Stimulated activated CD4-positive, alpha-beta T cell treated with anti-CD3 and anti-CD28 coated beads, Interleukin-4, amount 100 ng/mL, for 48 hours (primary cell): ENCODE results near the gene ANGPTL7.

ENCODE experiments used
- DNase-seq, 2 donors: peaks; one replicate each; pipeline ENCODE4 v3.0.0-alpha.2; 2020; ENCODE audit warnings: low read depth in 2 of 2

The ANGPTL7 gene

DNA sequence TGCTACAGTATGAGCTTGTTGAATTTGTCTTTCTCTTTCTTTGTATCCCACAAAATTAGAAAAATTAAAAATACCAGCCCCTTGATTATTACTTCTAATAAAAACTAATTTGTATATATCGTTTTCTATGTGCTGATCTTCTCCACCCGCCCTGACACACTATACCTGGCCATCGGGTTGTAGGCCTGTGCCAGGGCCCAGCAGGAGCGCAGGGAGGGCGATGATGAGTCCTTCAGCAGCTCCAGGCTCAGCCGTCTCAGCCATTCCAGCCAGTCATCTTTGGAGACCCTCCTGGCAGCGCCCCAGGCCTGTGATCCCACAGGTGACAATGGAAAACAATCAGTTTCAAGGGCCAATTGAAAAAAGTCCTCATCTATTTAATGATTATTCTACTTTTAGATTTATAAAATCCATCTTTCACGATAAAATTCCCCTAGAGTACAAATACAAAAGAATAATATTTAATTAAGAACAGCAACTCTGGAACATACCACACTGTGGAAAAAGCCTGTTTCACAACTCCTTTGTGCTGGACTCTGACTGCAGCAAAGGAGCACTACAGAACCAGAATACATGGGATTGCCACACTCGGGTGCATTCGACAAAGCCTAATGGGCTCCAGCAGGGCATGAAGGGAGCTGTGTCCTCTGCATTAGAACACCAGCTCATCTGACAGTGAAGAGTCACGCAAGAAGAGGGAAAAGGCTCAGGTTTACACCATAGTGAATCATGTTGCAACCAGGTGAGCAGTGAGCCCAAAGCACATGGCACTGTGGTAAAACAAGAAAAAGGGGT is 15.4 kb downstream of the ANGPTL7 start:
- DNase-seq, result no peak

DNA sequence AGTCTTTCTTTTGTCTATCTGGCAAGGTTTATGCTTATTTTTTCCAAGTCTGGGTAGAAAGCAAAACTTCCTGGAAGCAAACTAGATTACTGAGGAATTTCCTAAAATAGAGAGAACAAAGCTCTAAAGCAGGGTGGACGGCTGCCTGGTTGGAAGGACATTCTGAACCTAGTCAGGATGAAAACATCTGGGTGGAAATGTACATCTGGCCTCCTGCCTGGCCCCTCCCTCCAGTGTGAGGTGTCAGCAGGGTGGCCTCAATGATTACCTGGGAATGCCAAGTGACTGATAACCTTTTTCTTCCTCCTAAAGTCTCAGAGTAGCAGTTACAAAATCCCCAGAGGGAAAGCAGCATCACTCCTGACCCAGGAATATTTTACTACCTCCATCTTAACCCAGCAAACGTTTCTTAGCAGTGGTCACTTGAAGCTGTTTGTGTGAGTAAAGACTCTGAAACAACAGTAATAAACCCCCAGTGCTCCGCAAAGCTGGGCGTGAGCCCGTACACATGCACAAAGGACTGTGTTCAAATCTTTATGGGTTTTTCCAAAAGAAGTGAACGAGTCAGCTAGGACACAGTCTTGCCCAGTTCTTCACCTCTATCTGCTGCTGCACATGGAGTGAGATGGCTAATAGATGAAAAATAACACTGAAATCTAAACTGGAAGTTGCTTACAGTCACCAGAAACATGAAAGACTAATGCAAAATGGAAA is 18.9 kb downstream of the ANGPTL7 start:
- DNase-seq, result no peak

DNA sequence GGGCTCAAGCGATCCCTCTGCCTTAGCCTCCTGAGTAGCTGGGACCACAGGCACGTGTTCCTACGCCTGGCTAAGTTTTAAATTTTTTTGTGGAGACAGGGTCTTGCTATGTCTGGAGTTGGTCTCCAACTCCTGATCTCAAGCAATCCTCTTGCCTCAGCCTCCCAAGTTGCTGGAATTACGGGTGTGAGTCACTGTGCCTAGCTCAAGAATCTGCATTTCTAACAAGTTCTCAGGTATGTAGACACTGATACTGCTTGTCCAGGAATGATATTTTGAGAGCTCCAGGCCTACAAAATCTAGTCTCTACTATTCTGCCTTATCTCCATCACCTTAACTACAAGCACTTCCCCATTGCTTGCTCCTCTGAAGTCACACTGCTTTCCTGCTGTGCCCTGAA is 22.3 kb downstream of the ANGPTL7 start:
- DNase-seq, result no peak

DNA sequence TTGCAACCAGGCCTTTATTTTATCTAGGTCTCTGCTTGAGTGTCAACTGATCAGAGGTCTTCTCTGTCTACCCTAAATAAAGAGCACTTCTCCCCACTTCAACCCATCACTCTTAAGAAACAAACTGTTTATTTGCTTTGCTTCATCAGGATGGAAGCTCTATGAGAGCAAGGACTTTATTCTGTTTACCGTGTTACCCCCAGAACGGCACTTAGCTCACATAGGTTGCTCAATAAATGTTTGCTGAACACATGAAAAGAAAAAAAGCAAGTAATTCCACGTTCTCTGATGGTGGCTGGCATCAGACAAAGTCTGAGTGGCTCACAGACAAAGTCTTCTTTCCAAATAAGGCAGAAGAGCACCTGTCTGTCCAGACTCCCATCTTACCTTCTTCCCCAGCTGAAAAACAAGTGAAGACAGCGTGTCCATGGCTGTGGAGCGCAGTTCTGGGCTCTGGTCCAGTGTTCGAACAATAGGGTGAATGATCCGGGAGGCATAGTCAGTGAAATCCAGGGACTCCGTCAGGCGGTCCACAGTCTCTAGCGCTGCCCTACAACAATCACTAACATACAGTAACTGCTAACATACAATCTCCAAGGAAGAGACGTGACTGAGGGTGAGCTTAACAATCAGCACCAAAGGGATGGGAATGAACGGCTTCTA is 22.9 kb downstream of the ANGPTL7 start:
- no peak for DNase-seq

DNA sequence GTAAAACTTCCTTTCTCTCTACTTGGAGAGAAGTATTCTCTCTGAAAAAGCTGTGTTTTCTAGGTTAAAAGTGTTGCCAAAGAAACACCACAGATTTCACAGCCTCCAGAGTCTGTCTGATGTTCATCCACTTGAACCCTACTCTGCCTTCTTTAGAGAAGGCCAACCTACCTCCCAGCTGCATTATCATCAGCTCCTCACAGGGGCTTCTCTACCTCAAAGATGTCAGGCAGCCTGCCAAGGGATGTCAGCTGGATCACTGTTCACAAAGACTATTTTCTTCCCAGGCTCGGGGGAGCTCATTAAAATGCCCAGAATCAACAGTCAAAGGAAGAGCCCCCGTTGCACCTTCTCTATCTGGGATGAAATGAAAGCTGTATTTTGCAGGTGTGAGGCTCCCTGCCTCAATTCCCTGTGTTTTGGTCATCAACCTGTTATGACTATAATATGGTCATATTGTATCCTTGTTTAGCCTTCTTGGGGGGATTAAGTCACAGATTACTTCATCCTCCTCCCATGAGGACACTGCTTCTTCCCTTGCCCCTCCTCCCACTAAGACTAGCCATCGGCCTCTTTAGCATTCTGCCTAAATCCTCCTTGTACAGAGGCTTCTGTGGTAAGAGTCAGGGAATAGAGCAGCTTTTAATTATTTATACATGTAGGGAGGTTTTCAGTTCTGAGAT is 25.7 kb downstream of the ANGPTL7 start:
- no peak for DNase-seq

DNA sequence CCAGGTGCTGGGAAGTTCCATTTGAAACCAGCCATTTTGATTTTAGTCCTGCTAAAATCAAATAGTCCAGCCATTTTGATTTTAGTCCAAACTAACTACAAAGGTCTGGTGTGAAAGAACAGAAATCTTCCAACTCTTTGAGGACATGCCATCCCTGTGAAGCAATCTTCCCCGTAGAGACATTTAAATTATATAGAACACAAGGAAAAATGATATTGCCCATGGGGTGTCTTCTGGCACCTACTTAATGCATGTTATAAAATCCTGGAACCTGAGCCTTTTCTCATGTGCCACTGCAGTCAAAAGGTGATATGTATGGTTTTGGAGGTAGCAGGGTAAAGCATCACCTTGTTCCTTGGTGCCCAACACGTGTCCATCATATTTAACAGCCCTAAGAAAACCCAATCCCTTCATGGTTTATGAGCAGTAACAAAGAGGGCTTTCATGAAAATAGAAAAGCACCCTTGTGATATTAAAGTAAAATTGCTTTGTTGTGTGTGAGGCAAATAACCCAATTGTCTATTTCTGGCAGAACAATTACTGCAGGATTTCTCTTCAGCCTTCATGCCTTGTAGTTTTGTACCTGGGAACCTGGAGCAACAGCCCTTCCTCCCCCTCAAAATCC is 26.3 kb downstream of the ANGPTL7 start:
- no peak for DNase-seq

DNA sequence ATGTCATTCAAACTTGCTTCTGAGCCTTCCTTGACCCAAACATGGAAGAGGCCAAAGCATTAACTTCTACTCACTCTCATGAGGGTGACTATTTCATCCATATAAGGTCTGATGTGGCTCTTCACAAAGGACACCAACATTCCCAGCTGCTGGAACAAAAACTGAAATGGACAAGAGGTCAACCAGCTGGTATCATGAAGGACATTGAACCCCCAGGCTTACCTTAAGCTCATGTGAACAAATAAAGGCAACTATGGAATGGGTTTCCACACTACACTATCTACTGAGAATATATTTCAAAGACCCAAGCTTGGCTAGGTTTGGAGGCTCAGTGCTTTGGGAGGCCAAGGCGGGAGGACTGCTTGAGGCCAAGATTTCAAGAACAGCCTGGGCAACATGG is 26.9 kb downstream of the ANGPTL7 start:
- no peak for DNase-seq

DNA sequence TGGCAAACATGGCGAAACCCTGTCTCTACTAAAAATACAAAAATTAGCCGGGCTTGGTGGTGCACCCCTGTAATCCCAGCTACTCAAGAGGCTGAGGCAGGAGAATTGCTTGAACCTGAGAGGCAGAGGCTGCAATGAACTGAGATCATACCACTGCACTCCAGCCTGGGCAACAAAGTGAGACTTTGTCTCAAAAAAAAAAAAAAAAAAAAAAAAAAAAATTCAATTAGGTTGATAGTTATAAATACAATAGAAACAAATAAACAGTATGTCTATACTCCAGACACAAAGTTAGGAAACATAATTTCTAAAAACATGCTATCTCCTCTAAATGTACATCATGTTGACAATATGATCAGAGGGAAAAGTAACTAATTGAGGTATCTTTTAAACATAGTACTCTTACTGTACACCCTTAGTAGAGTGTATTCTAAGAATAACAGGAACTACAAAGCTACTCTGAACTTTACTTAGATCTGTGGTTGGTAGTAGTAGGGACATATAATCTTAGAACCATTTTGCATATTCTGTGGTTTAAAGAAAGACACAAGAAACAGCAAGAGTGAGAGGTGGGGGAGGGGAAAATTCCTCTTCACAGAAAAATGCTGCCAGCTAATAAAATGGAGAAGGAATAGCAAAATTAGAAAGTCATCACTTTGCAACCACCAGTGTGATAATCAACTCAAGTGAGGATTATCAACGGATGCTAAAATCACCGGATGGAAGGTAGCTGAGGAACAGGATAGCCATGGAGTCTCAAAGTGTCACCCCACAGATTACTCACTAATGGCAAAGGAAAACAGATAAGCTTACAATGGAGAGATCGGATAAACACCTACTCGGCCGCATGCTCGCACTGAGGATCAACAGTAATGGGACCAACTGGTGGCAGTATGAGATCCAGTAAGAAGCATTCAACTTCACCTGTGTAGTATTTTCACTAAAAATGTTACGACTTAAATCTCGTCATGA is 38.2 kb downstream of the ANGPTL7 start:
- DNase-seq, result no peak

DNA sequence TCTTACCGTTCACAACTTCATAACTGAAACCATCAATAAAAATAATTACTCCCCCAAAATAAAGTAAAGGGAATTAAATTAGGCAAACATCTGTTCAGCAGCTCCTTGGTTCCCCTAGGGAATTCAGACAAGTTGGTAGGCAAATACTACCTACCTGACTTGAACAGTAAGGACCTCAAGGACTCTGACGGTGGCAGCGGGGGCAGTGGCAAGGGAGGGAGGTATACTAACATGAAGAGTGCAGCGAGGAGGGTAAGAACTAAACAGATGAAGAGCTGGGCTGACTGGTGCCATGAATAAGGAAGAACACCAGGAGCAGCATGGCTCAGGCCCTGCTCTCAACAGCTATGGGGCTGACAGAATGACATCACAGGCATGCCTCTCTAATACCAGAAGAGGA is 40.0 kb downstream of the ANGPTL7 start:
- DNase-seq, result no peak

DNA sequence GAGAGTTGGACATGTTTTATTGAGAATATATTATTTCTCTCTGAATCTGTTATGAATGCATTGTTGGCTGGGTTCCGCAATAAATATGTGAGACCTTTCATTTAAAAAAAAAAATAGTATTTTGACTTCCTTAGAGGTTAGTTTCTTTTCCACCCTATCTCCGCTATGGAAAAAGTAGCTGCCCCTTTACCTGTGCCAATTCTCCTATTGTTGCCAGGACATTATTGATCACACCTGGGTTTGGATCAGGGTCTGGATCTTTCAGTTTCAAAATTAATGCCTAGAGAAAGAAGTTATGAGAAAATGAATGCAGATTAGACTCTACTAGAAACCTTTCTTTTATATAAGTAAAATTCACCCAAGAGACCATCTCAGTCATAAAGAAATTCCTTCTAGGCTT is 44.1 kb downstream of the ANGPTL7 start:
- no peak for DNase-seq

DNA sequence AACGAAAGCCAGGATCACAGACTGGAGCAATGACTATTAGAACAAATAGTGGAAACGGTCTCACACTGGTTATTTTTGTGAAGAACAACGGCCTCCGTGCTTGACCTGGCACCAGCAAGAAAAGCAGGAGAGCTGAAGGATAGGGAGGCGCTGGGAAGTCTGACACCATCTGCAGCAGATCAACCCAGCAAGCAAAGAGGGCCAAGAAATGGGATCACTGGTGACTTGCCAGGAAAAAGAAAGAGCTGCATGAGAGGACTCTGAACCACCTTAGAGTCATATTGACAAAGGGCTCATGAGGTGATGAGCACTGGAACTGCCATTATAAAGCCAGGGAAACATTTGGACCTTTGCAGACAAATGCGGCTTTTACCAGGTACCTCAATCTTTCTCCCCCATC is 48.2 kb downstream of the ANGPTL7 start:
- DNase-seq, result no peak

DNA sequence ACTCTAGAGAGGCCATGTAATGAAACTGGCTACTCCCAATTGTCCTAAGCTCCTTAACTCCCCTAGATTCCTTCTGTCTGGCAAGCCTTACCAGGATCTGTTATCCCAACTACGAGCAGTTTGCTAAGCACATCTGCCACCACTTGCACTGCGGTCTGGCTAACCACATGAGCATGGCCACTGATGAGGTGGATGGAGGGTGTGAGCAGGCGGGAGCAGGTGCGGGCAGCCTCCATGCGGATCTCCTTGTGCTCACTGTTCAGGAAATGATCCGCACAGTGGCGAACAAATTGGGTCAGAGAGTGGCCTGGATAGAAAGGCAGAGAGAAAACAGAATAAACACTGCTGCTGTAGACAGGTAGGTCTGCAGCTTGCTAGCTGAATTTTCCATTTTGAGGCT is 49.2 kb downstream of the ANGPTL7 start:
- no peak for DNase-seq

DNA sequence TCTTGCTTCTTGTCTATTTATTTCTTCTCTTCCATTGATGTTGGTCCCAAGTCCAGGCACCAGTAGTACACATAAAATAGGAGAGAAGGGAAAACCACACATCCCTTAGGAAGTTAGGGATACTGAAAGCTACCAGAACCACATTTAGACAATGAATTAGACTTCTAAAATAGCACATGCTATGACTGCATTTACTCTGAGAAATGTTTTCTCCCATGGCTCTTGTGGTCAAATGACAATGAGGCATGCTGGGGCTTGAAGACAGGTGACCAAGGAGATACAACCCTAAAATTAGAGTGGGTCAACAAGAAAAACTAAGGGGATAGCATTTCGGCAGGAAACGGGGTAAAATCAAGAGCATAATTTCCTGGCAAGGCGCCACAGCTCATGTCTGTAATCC is 56.1 kb downstream of the ANGPTL7 start:
- DNase-seq, result no peak
